IPS-11a (cell line): Measurements from ENCODE around the gene GALNT18.

Source experiments
- H3K4me3 ChIP-seq: one replicate; pipeline ENCODE4 v1.5.1; 2013; ENCODE audit warnings: low read depth, low read length, control low read depth

Gene GALNT18

GRCh38 chr11:11441516-11441915 is 180.3 kb downstream of the GALNT18 start:
- H3K4me3 ChIP-seq, result no peak overlapping the region

GRCh38 chr11:11441091-11441490 is 180.7 kb downstream of the GALNT18 start:
- H3K4me3 ChIP-seq, result no peak overlapping the region

GRCh38 chr11:11440144-11440543 is 181.7 kb downstream of the GALNT18 start:
- H3K4me3 ChIP-seq, result no peak overlapping the region

- H3K4me3 ChIP-seq, result no peak overlapping the region
Observed at GRCh38 chr11:11439591-11439990, 182.2 kb downstream of the GALNT18 start.

- no peak overlapping the region for H3K4me3 ChIP-seq
Observed at GRCh38 chr11:11436715-11437313, 185.0 kb downstream of the GALNT18 start.

GRCh38 chr11:11435635-11436034 is 186.2 kb downstream of the GALNT18 start:
- no peak overlapping the region for H3K4me3 ChIP-seq

GRCh38 chr11:11433960-11434359 is 187.8 kb downstream of the GALNT18 start:
- H3K4me3 ChIP-seq, result no peak overlapping the region

- no peak overlapping the region for H3K4me3 ChIP-seq
Observed at GRCh38 chr11:11432621-11433319, 189.0 kb downstream of the GALNT18 start.

- no peak overlapping the region for H3K4me3 ChIP-seq
Observed at GRCh38 chr11:11430431-11430830, 191.4 kb downstream of the GALNT18 start.

- no peak overlapping the region for H3K4me3 ChIP-seq
Observed at GRCh38 chr11:11428714-11429113, 193.1 kb downstream of the GALNT18 start.

- no peak overlapping the region for H3K4me3 ChIP-seq
Observed at GRCh38 chr11:11427542-11427941, 194.3 kb downstream of the GALNT18 start.

- H3K4me3 ChIP-seq, result no peak overlapping the region
Observed at GRCh38 chr11:11427140-11427539, 194.7 kb downstream of the GALNT18 start.

- no peak overlapping the region for H3K4me3 ChIP-seq
Observed at GRCh38 chr11:11426226-11426952, 195.4 kb downstream of the GALNT18 start.

- no peak overlapping the region for H3K4me3 ChIP-seq
Observed at GRCh38 chr11:11425806-11426205, 196.0 kb downstream of the GALNT18 start.

GRCh38 chr11:11424688-11425087 is 197.1 kb downstream of the GALNT18 start:
- H3K4me3 ChIP-seq, result no peak overlapping the region

- H3K4me3 ChIP-seq, result no peak overlapping the region
Observed at GRCh38 chr11:11422411-11423128, 199.2 kb downstream of the GALNT18 start.

- H3K4me3 ChIP-seq, result no peak overlapping the region
Observed at GRCh38 chr11:11421509-11421908, 200.3 kb downstream of the GALNT18 start.

GRCh38 chr11:11420899-11421285 is 200.9 kb downstream of the GALNT18 start:
- no peak overlapping the region for H3K4me3 ChIP-seq

GRCh38 chr11:11420191-11420898 is 201.5 kb downstream of the GALNT18 start:
- H3K4me3 ChIP-seq, result no peak overlapping the region

- no peak overlapping the region for H3K4me3 ChIP-seq
Observed at GRCh38 chr11:11419747-11420146, 202.1 kb downstream of the GALNT18 start.

GRCh38 chr11:11416917-11417316 is 204.9 kb downstream of the GALNT18 start:
- no peak overlapping the region for H3K4me3 ChIP-seq
